IgD-negative memory B cell (primary cell): ENCODE data around the gene MCC. TPM values are rescaled to one million over a fixed set of nuclear protein-coding genes. Genes with fewer than 3 reads are reported as not detected.
A peak's percentile ranks its signal among the peaks of the same experiment; 100 is the strongest.

Experiments used
- H3K27ac Mint-ChIP-seq, 3 donors: one replicate each; pipeline ENCODE4 v1.8.0; 2020 to 2022; ENCODE audit warnings: mild to moderate bottlenecking in 3 of 3, mixed read lengths in 3 of 3, moderate library complexity in 1 of 3
- H3K27me3 Mint-ChIP-seq: one replicate; pipeline ENCODE4 v1.8.0; 2021; ENCODE audit warnings: mixed read lengths
- H3K36me3 Mint-ChIP-seq: one replicate; pipeline ENCODE4 v1.8.0; 2020; ENCODE audit warnings: mild to moderate bottlenecking, mixed read lengths
- H3K4me1 Mint-ChIP-seq, 3 donors: one replicate each; pipeline ENCODE4 v1.8.0; 2020 to 2022; ENCODE audit warnings: mixed read lengths in 3 of 3, mild to moderate bottlenecking in 1 of 3
- H3K4me3 Mint-ChIP-seq, 4 donors: one replicate each; pipeline ENCODE4 v1.8.0; 2020 to 2022; ENCODE audit warnings: mild to moderate bottlenecking in 4 of 4, mixed read lengths in 4 of 4, moderate library complexity in 3 of 4
- H3K9me3 Mint-ChIP-seq, 3 donors: one replicate each; pipeline ENCODE4 v1.8.0; 2020 to 2021; ENCODE audit warnings: mixed read lengths in 3 of 3, mild to moderate bottlenecking in 1 of 3
- polyA plus RNA-seq: library from polyadenylated mRNA; unstranded; fragments of 300-500 nt; fragmentation: Illumina TruSeq; gene quantifications from one replicate; pipeline ENCODE4 v1.2.3, GENCODE V29; 2021

MCC gene
- polyA plus RNA-seq, 1 donor from 2014 or later, result 0.40 TPM

DNA sequence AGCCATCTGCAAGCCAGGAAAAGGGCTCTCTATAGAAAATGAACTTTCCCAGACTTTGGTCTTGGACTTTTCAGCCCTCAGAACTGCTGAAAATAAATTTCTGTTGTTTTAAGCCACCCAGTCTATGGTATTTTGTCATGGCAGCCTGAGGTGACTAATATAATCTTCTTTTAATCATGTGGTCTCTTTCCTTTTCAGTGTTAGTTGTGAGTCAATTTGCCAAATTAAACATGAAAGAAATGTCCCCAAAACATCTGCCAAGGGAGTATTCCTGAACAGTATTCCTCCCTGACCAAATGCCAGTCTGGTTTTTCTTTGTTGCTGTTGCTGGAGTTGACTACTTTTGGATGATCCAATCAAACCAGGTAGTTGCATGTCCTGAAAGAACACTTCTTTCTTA lies 20.5 kb upstream of the MCC start:
- no peak overlapping the region for H3K27ac Mint-ChIP-seq
- H3K4me1 Mint-ChIP-seq, result peaks cover 5 to 11% (median 9%) of the 10 kb centered on the region in 3 donors
- peaks cover 40% of the 10 kb centered on the region for H3K27me3 Mint-ChIP-seq
- H3K36me3 Mint-ChIP-seq, result peaks cover 2% of the 10 kb centered on the region
- H3K9me3 Mint-ChIP-seq, result no peaks in the 10 kb centered on the region
- H3K4me3 Mint-ChIP-seq, result no peak overlapping the region

DNA sequence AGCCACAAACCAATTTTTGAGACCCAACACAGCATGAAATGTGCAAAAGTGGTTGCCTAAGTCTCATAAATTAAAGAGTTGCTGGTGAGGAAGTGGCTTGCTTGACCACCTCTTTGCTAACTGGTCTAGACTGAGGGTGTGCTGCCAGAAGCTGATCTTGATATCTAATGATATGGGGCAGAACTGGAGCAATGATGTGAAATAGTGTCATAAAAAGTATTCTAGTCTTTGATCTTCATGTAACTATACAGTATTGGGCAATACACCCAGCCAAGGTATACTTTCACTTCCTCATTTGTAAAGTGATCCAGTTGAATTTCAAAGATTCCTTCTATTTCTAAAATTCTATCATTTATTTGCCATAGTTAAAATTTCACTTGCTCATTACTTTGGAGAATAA lies 19.3 kb upstream of the MCC start:
- H3K9me3 Mint-ChIP-seq, result no peaks in the 10 kb centered on the region
- peaks cover 2% of the 10 kb centered on the region for H3K36me3 Mint-ChIP-seq
- H3K27me3 Mint-ChIP-seq, result peaks cover 43% of the 10 kb centered on the region
- no peak overlapping the region for H3K27ac Mint-ChIP-seq
- peaks cover 2 to 5% (median 4%) of the 10 kb centered on the region in 3 donors for H3K4me1 Mint-ChIP-seq
- H3K4me3 Mint-ChIP-seq, result no peak overlapping the region

DNA sequence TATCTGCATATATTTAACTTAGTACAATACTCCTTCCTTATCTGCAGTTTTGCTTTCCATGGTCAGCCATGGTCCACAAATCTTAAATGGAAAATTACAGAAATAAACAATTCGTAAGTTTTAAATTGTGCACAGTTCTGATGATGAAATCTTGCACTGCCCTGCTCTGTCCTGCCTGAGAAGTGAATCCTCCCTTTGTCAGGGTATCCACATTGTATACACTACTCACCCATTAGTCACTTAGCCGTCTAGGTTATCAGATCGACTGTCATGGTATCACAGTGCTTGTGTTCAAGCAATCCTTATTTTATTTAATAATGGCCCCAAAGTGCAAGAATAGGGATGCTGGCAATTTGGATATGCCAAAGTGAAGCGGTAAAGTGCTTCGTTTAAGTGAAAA lies 16.9 kb upstream of the MCC start:
- peaks cover 0 to 4% (median 0%) of the 10 kb centered on the region in 3 donors for H3K4me1 Mint-ChIP-seq
- no peak overlapping the region for H3K4me3 Mint-ChIP-seq
- H3K9me3 Mint-ChIP-seq, result peaks cover 2 to 8% (median 3%) of the 10 kb centered on the region in 3 donors
- no peak overlapping the region for H3K27ac Mint-ChIP-seq
- peaks cover 2% of the 10 kb centered on the region for H3K36me3 Mint-ChIP-seq
- peaks cover 57% of the 10 kb centered on the region for H3K27me3 Mint-ChIP-seq

DNA sequence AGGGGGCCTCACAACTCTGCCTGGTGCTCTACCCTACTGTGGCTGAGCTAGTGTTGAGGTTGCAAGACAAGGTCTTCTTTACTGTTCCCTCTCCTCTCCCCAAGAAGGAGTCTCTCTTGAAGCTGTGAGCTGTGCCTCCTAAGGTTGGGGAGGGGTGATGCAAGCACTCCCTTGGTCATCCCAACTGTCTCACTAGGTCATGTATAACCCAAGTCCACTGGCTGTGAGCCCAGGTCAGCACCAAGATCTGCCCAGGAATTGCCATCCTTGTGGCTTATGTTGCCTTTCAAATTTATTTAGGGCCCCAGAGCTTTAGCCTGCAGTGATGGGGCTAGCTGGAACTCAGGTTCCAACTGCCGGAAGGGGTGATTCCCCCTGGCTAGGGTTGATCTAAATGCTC lies 14.9 kb upstream of the MCC start:
- peaks cover 5% of the 10 kb centered on the region for H3K36me3 Mint-ChIP-seq
- peaks cover 0 to 4% (median 0%) of the 10 kb centered on the region in 3 donors for H3K4me1 Mint-ChIP-seq
- peaks cover 2 to 10% (median 3%) of the 10 kb centered on the region in 3 donors for H3K9me3 Mint-ChIP-seq
- no peak overlapping the region for H3K4me3 Mint-ChIP-seq
- H3K27me3 Mint-ChIP-seq, result peaks cover 62% of the 10 kb centered on the region
- no peak overlapping the region for H3K27ac Mint-ChIP-seq

DNA sequence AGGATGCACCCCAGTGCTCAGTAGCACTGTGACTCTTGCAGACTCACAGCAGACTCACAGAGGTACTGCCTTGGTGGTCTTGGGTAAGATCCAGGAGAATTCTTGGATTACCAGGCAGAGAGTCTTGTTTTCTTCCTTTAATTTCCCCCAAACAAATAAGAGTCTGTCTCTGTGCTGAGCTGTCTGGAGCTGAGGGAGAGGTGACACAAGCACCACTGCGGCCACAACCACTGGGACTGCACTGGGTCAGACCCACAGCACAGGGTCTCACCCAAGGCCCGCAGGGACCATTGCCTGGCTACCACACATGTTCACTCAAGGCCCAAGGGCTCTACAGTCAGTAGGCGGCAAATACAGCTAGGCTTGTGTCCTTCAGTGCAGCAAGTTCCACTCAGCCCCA lies 13.8 kb upstream of the MCC start:
- Mint-ChIP-seq H3K36me3 (peaks cover 5% of the 10 kb centered on the region), H3K4me1 (no peaks in the 10 kb centered on the region), H3K9me3 (peaks cover 2 to 10% (median 3%) of the 10 kb centered on the region in 3 donors), H3K27ac (no peak overlapping the region), H3K4me3 (no peak overlapping the region), H3K27me3 (peaks cover 54% of the 10 kb centered on the region)

DNA sequence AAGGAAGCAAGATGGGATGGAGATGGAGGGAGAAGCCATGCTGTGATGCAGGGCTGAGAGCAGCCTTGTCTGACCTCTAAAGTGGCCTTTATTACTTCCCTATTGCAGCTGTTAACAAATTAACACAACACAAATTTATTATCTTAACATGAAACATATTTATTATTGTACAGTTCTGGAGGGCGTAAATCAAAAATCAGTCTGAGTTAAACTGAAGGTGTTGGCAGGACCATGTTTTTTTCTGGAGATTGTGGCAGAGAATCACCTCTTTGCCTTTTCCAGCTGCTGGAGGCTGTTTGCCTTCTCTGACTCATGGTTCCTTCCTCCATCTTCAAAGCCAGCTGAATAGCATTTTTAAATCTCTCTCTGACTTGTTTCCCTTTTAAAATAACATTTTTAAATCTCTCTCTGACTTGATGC lies 7.2 kb upstream of the MCC start:
- no peak overlapping the region for H3K4me3 Mint-ChIP-seq
- H3K36me3 Mint-ChIP-seq, result peaks cover 9% of the 10 kb centered on the region
- peaks cover 8 to 14% (median 9%) of the 10 kb centered on the region in 3 donors for H3K9me3 Mint-ChIP-seq
- no peaks in the 10 kb centered on the region for H3K4me1 Mint-ChIP-seq
- no peak overlapping the region for H3K27ac Mint-ChIP-seq
- H3K27me3 Mint-ChIP-seq, result peaks cover 32% of the 10 kb centered on the region

DNA sequence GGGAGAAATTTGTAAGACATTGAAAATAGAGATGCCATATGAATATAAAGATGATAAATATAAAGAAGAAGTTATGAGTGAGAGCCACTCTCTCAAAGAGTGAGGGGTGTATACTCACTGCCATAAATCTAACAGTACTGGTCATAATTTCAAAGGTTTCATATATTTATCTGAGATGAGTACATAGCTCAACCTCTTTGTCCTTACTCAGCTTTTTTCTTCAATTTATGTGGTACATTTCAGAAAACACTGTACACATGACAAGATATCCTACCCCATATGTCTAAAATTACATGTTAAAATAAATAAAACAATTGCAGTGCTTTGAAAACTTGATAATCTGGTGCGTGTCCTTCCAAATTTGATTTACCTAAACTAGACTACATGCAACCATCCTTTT lies 5.2 kb upstream of the MCC start:
- Mint-ChIP-seq H3K27me3 (peaks cover 40% of the 10 kb centered on the region), H3K36me3 (peaks cover 7% of the 10 kb centered on the region), H3K4me1 (peaks cover 0 to 3% (median 0%) of the 10 kb centered on the region in 3 donors), H3K4me3 (no peak overlapping the region), H3K27ac (no peak overlapping the region), H3K9me3 (peaks cover 16 to 21% (median 18%) of the 10 kb centered on the region in 3 donors)

DNA sequence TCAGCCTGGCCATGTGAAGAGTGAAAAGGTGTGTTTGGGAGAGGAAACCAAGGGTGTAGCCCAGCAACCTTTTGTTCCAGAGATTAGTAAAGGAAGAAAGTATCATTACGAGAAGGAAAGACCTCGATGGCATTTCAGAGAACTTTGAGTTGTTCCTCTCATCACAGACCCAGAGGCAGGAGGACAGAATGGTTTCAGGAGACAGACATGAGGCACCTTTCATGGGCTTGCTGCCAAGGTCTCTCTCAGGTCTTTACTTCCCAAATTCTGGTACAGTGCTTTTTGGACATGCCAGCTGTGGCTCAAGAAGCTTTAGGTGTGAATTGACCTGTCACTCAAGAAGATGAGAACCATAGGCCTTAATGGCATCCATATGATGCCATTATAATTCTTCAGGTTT lies 2.8 kb upstream of the MCC start:
- peaks cover 7% of the 10 kb centered on the region for H3K36me3 Mint-ChIP-seq

DNA sequence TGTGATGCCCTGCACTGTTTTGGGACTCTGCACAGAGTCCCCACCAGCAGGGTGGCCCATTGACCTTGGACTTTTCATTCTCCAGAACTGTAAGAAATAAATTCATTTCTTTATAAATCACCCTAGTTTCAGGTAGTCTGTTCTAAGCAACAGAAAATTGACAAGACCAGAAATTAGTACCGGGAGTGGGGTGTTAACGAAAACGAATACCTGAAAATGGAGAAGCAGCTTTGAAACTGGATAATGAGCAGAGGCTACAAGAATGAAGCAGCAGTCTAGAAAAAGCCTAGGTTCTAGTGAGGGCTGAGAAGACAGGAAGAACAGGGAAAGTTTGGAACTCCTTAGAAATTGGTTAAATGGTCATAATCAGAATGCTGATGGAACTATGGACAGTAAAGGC lies 2.1 kb upstream of the MCC start:
- H3K27me3 Mint-ChIP-seq, result peaks cover 52% of the 10 kb centered on the region
- H3K27ac Mint-ChIP-seq, result no peak overlapping the region
- H3K36me3 Mint-ChIP-seq, result peaks cover 7% of the 10 kb centered on the region
- H3K9me3 Mint-ChIP-seq, result peaks cover 16 to 21% (median 18%) of the 10 kb centered on the region in 3 donors
- H3K4me3 Mint-ChIP-seq, result peak overlapping the region in 1 of 4 donors; percentile 72
- peaks cover 0 to 7% (median 3%) of the 10 kb centered on the region in 3 donors for H3K4me1 Mint-ChIP-seq

More for the DNA sequence above, 2.8 kb upstream of the MCC start:
- Mint-ChIP-seq H3K4me1 (peaks cover 0 to 7% (median 3%) of the 10 kb centered on the region in 3 donors), H3K9me3 (peaks cover 16 to 21% (median 18%) of the 10 kb centered on the region in 3 donors), H3K27ac (no peak overlapping the region), H3K27me3 (peaks cover 52% of the 10 kb centered on the region), H3K4me3 (peak overlapping the region in 1 of 4 donors; percentile 0)

DNA sequence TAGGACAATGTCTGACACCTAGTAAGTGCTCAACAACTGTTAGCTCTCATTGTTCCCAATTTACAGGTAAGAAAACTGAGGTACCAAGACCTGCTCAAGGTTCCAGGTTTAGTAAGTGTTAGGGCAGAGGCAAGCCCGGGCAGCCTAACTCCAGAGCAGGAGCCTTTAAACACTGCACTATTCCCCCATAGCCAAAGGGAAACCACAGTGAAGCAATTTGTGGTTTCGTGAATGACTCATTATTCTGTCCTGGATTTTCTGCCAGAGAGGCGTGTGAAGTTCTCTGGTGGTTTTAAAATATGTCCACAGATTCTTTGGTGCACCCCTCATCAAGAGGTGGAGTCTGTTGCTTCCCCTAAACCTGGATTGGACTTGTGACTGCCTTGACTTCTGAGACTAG lies 1.0 kb upstream of the MCC start:
- peaks cover 16 to 21% (median 18%) of the 10 kb centered on the region in 3 donors for H3K9me3 Mint-ChIP-seq
- peaks cover 52% of the 10 kb centered on the region for H3K27me3 Mint-ChIP-seq
- no peak overlapping the region for H3K27ac Mint-ChIP-seq
- H3K4me1 Mint-ChIP-seq, result peaks cover 0 to 7% (median 3%) of the 10 kb centered on the region in 3 donors
- peak overlapping the region in 2 of 4 donors; percentile 6 to 25 for H3K4me3 Mint-ChIP-seq
- H3K36me3 Mint-ChIP-seq, result peaks cover 7% of the 10 kb centered on the region

DNA sequence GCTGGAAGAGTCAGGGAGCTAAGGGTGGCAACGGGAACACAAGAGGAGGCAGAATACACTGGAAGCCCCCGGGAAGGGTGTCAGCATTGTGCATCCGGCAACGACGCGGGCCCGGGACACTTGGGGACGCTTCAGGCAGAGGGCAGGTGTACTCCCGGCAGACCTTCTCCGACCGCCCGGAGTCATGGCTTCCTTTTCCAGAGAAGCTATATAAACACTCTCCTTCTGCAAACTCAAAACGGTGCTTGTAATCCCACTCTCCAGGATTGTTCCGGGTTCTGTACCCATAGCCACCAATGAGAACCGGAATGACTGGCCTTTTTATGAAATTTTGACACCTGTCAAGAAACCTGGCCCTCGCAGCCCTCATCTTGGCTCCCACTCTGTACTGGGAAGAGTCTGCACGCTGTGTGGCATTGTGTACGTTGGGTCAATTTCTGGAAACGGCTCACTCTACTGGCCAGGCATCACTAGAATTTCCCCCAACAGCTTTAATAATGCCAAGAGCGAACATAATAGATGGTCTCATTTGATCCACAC lies 462 bp upstream of the MCC start:
- H3K36me3 Mint-ChIP-seq, result peaks cover 7% of the 10 kb centered on the region
- peak overlapping the region; percentile 30 to 91 (median 78) for H3K4me3 Mint-ChIP-seq
- H3K4me1 Mint-ChIP-seq, result peaks cover 0 to 7% (median 3%) of the 10 kb centered on the region in 3 donors
- H3K27me3 Mint-ChIP-seq, result peaks cover 54% of the 10 kb centered on the region
- peaks cover 16 to 21% (median 18%) of the 10 kb centered on the region in 3 donors for H3K9me3 Mint-ChIP-seq
- no peak overlapping the region for H3K27ac Mint-ChIP-seq

DNA sequence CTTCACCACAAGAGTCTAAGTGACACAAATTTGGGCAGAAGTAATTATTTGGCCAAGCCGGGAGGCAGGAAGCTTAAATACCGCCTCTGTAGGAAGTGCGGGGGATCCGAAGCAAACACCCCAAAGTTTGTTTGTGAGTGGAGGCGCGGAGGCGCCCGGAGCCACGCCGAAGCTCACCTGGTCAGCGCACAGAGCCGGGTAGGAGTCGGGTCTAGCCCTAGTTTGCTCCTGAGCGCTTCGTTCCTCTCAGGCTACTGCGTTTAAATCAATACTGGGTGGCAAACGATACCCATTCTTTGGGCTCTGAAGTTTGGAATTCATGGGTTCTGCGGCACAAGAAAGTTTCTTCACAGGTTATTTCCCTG lies 855 bp downstream of the MCC start:
- Mint-ChIP-seq H3K4me3 (peak overlapping the region; percentile 22 to 84 (median 76)), H3K36me3 (peaks cover 7% of the 10 kb centered on the region), H3K27ac (no peak overlapping the region), H3K4me1 (peaks cover 0 to 7% (median 3%) of the 10 kb centered on the region in 3 donors), H3K27me3 (peaks cover 53% of the 10 kb centered on the region), H3K9me3 (peaks cover 16 to 20% (median 17%) of the 10 kb centered on the region in 3 donors)

DNA sequence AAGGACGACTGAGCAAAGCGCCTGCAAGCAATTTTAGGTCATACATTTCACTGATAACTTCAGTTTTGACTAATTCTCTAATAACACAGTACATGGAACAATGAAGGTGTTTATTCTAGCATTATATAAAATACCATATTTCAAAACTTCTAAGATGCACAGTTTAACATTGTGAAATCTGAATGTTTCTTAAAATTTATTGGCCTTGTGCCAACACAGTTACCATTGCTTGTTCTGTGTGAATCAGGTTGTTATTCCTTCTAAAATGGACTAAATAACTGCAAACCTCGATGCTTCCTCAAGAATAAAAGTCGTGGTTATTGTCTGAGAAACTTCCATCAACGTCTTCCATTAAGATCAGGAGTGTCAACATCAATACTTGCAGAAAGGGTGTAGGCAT lies 8.0 kb downstream of the MCC start:
- no peaks in the 10 kb centered on the region for H3K9me3 Mint-ChIP-seq
- no peak overlapping the region for H3K27ac Mint-ChIP-seq
- no peak overlapping the region for H3K4me3 Mint-ChIP-seq
- no peaks in the 10 kb centered on the region for H3K4me1 Mint-ChIP-seq
- no peaks in the 10 kb centered on the region for H3K36me3 Mint-ChIP-seq
- H3K27me3 Mint-ChIP-seq, result peaks cover 12% of the 10 kb centered on the region

DNA sequence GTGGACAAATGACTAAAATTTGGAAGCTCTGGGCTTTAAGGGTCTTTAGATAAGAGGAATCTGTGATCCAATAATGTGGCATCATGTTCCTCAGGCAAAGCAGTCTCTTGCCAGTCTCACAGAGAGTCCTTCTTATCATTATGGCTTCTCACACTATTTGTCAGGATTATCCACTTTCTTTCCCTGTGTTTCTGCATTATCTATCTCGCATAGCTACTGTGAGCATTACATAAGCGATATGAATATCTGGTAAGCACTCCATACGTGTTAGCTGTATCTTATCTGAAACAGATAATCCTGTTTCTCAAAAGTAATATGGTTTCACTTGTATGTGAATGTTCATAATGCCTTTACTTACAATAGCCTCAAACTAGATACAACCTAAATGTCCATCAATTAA lies 9.6 kb downstream of the MCC start:
- no peaks in the 10 kb centered on the region for H3K9me3 Mint-ChIP-seq
- H3K27ac Mint-ChIP-seq, result no peak overlapping the region
- H3K4me3 Mint-ChIP-seq, result no peak overlapping the region
- no peaks in the 10 kb centered on the region for H3K36me3 Mint-ChIP-seq
- peaks cover 20% of the 10 kb centered on the region for H3K27me3 Mint-ChIP-seq
- H3K4me1 Mint-ChIP-seq, result no peaks in the 10 kb centered on the region

DNA sequence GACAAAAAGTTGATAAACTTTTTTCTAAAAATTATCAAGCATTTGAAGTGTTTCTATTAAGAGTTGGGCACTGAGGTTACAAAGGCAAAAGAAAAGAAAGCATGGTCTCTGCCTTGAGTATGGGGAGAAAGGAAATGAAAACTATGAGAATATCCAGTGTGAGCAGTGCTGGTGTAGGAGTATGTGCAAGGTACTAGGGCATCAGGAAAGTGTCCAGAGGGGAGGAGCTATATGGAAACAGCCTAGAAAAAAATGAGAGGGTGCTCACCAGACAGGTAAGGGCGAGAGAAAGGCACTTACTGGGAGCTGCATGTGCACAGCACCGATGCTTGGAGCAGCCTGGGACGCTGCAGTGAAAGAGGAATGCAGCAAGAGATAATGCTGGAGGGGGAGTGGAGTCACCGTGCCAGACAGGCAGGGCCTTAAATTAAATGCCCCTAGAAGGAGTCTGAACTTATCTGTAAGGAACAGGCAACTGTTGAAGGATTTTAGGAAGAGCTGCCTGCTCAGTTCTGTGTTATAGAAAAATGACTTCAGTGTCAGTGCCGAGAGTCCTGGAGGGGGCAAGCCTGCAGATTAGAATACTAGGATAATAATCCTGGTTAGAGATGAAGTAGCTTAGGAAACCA lies 14.0 kb downstream of the MCC start:
- Mint-ChIP-seq H3K27me3 (peaks cover 19% of the 10 kb centered on the region), H3K36me3 (peaks cover 1% of the 10 kb centered on the region), H3K4me1 (no peaks in the 10 kb centered on the region), H3K4me3 (peak overlapping the region in 1 of 4 donors; percentile 6), H3K9me3 (peaks cover 0 to 4% (median 1%) of the 10 kb centered on the region in 3 donors), H3K27ac (no peak overlapping the region)

DNA sequence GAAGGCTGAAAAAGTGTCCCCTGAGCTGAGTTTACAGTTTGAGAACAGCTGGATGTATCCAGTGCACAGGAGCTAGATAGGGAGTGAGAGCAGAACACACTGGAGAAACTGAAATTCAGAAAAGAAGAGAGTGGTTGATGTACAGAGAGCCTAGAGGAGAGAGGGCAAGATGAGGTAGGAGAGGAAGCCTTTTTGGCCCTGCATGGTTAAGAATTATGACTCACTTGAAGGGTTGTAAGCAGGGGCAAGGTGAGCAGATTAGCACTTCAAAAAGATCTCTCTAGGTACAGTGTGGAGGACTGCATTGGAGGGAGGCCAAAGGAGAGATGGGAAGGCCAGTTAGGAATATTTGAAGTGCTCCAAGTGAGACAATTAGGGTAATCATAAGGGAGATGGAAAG lies 25.2 kb downstream of the MCC start:
- no peak overlapping the region for H3K27ac Mint-ChIP-seq
- no peaks in the 10 kb centered on the region for H3K36me3 Mint-ChIP-seq
- H3K9me3 Mint-ChIP-seq, result peaks cover 0 to 1% (median 0%) of the 10 kb centered on the region in 3 donors
- H3K4me1 Mint-ChIP-seq, result no peaks in the 10 kb centered on the region
- no peak overlapping the region for H3K4me3 Mint-ChIP-seq
- H3K27me3 Mint-ChIP-seq, result peaks cover 1% of the 10 kb centered on the region
